NT2/D1 (cell line): ENCODE results near the gene IRX1.

Source experiments
- SUZ12 ChIP-seq: IDR thresholded peaks from 2 replicates; pipeline ENCODE4 v1.6.1; 2011; ENCODE audit not compliant: insufficient read length, insufficient read depth; ENCODE audit errors: extremely low read depth
- YY1 ChIP-seq: IDR thresholded peaks from 2 replicates; pipeline ENCODE4 v1.6.1; 2011; ENCODE audit not compliant: insufficient read length, insufficient read depth
- ZNF274 ChIP-seq: IDR thresholded peaks from 2 replicates; pipeline ENCODE4 v1.6.1; 2011; ENCODE audit warnings: mild to moderate bottlenecking, low read depth, low read length

- TF ChIP-seq ZNF274 (no peak), YY1 (no peak), SUZ12 (no peak)
Measured at GRCh38 chr5:3622961-3623360, 27.3 kb downstream of the IRX1 start.
